ENCODE measurements around the gene ANKRD11.
A peak's percentile ranks its signal among the peaks of the same experiment; 100 is the strongest.

Gene ANKRD11

GRCh38 chr16:89412811-89413210 lies 77.5 kb downstream of the ANKRD11 start:
- peak overlapping the region; percentile 9 for H3K4ac ChIP-seq (ENCODE audit: low read depth, low read length)
- no CpG with 5 or more reads among the region's 4 CpGs for WGBS (ENCODE audit: extremely low coverage, insufficient coverage, insufficient read length)

GRCh38 chr16:89411335-89411850 lies 79.0 kb downstream of the ANKRD11 start:
- DNase-seq: no peak
- Histone ChIP-seq H3K36me3 (ENCODE audit: control insufficient read depth in 1 of 2, insufficient read depth in 2 of 2, low read length in 2 of 2) (peaks cover 0 to 3% of the 10 kb centered on the region in 2 experiments), H3K23ac (ENCODE audit: low read length) (no peak overlapping the region), H3K9ac (ENCODE audit: low read length) (no peak overlapping the region), H3K18ac (ENCODE audit: low read length) (no peak overlapping the region), H4K91ac (ENCODE audit: low read depth, low read length) (no peak overlapping the region), H2BK5ac (ENCODE audit: low read depth, low read length, poor library complexity) (no peak overlapping the region), H4K12ac (ENCODE audit: low read depth, low read length) (no peak overlapping the region), H2BK120ac (ENCODE audit: insufficient read depth, low read length, poor library complexity) (no peak overlapping the region), H3K79me2 (ENCODE audit: control insufficient read depth, insufficient read depth, low read length, poor library complexity) (peaks cover 33% of the 10 kb centered on the region), H3K4me1 (ENCODE audit: control insufficient read depth in 1 of 2, insufficient read depth in 2 of 2, low read length in 2 of 2) (peaks cover 25 to 41% of the 10 kb centered on the region in 2 experiments), H3K4ac (ENCODE audit: low read depth, low read length) (peak overlapping the region; percentile 75), H2AK5ac (ENCODE audit: low read length) (no peak overlapping the region), H3K27ac (ENCODE audit: low read depth, low read length) (no peak overlapping the region), H3K4me3 (ENCODE audit: low read depth, low read length) (no peak overlapping the region), H3K27me3 (ENCODE audit: insufficient read depth, low read length) (no peaks in the 10 kb centered on the region), H3K14ac (ENCODE audit: low read length) (no peak overlapping the region), H3K4me2 (ENCODE audit: low read length) (no peak overlapping the region), H2BK12ac (ENCODE audit: low read length) (no peak overlapping the region), H3K9me3 (ENCODE audit: insufficient read depth, low read depth, low read length) (no peaks in the 10 kb centered on the region), H2AFZ (ENCODE audit: insufficient read depth, low read length, poor library complexity) (no peak overlapping the region), H3K79me1 (ENCODE audit: low read length) (no peaks in the 10 kb centered on the region), H4K8ac (ENCODE audit: low read depth, low read length) (no peak overlapping the region)
- no CpG with 5 or more reads among the region's 10 CpGs for WGBS (ENCODE audit: extremely low coverage, insufficient coverage, insufficient read length)

More at GRCh38 chr16:89412811-89413210, 77.5 kb downstream of the ANKRD11 start:
- Histone ChIP-seq H2BK5ac (ENCODE audit: low read depth, low read length, poor library complexity) (no peak overlapping the region), H4K8ac (ENCODE audit: low read depth, low read length) (no peak overlapping the region), H3K9me3 (ENCODE audit: insufficient read depth, low read depth, low read length) (no peaks in the 10 kb centered on the region), H2BK120ac (ENCODE audit: insufficient read depth, low read length, poor library complexity) (no peak overlapping the region), H3K4me2 (ENCODE audit: low read length) (no peak overlapping the region), H3K27ac (ENCODE audit: low read depth, low read length) (no peak overlapping the region), H2AK5ac (ENCODE audit: low read length) (no peak overlapping the region), H4K91ac (ENCODE audit: low read depth, low read length) (no peak overlapping the region), H2BK12ac (ENCODE audit: low read length) (no peak overlapping the region), H3K4me1 (ENCODE audit: control insufficient read depth in 1 of 2, insufficient read depth in 2 of 2, low read length in 2 of 2) (peaks cover 19 to 36% of the 10 kb centered on the region in 2 experiments), H3K36me3 (ENCODE audit: control insufficient read depth in 1 of 2, insufficient read depth in 2 of 2, low read length in 2 of 2) (peaks cover 6 to 8% of the 10 kb centered on the region in 2 experiments), H3K4me3 (ENCODE audit: low read depth, low read length) (no peak overlapping the region), H3K23ac (ENCODE audit: low read length) (no peak overlapping the region), H3K79me1 (ENCODE audit: low read length) (no peaks in the 10 kb centered on the region), H2AFZ (ENCODE audit: insufficient read depth, low read length, poor library complexity) (no peak overlapping the region), H3K79me2 (ENCODE audit: control insufficient read depth, insufficient read depth, low read length, poor library complexity) (peaks cover 36% of the 10 kb centered on the region), H3K27me3 (ENCODE audit: insufficient read depth, low read length) (no peaks in the 10 kb centered on the region), H4K12ac (ENCODE audit: low read depth, low read length) (no peak overlapping the region), H3K18ac (ENCODE audit: low read length) (no peak overlapping the region), H3K9ac (ENCODE audit: low read length) (no peak overlapping the region), H3K14ac (ENCODE audit: low read length) (no peak overlapping the region)
- no peak for DNase-seq

GRCh38 chr16:89410794-89411309 lies 79.5 kb downstream of the ANKRD11 start:
- H3K14ac ChIP-seq (ENCODE audit: low read length): no peak overlapping the region
- no peak overlapping the region for H4K8ac ChIP-seq (ENCODE audit: low read depth, low read length)
- no peak overlapping the region for H3K23ac ChIP-seq (ENCODE audit: low read length)
- no peaks in the 10 kb centered on the region for H3K27me3 ChIP-seq (ENCODE audit: insufficient read depth, low read length)
- no peak overlapping the region for H2BK120ac ChIP-seq (ENCODE audit: insufficient read depth, low read length, poor library complexity)
- WGBS (ENCODE audit: extremely low coverage, insufficient coverage, insufficient read length): no CpG with 5 or more reads among the region's 11 CpGs
- H3K27ac ChIP-seq (ENCODE audit: low read depth, low read length): no peak overlapping the region
- DNase-seq: no peak
- H3K4me3 ChIP-seq (ENCODE audit: low read depth, low read length): no peak overlapping the region
- H2BK12ac ChIP-seq (ENCODE audit: low read length): no peak overlapping the region
- no peak overlapping the region for H2BK5ac ChIP-seq (ENCODE audit: low read depth, low read length, poor library complexity)
- no peak overlapping the region for H3K9ac ChIP-seq (ENCODE audit: low read length)
- peak overlapping the region; percentile 75 for H3K4ac ChIP-seq (ENCODE audit: low read depth, low read length)
- H3K79me1 ChIP-seq (ENCODE audit: low read length): peaks cover 2% of the 10 kb centered on the region
- H3K79me2 ChIP-seq (ENCODE audit: control insufficient read depth, insufficient read depth, low read length, poor library complexity): peaks cover 30% of the 10 kb centered on the region
- H4K91ac ChIP-seq (ENCODE audit: low read depth, low read length): no peak overlapping the region
- H3K9me3 ChIP-seq (ENCODE audit: insufficient read depth, low read depth, low read length): no peaks in the 10 kb centered on the region
- H2AFZ ChIP-seq (ENCODE audit: insufficient read depth, low read length, poor library complexity): no peak overlapping the region
- no peak overlapping the region for H3K18ac ChIP-seq (ENCODE audit: low read length)
- H3K4me1 ChIP-seq (ENCODE audit: control insufficient read depth in 1 of 2, insufficient read depth in 2 of 2, low read length in 2 of 2): peaks cover 30 to 45% of the 10 kb centered on the region in 2 experiments
- H3K4me2 ChIP-seq (ENCODE audit: low read length): no peak overlapping the region
- H2AK5ac ChIP-seq (ENCODE audit: low read length): no peak overlapping the region
- no peak overlapping the region for H4K12ac ChIP-seq (ENCODE audit: low read depth, low read length)
- H3K36me3 ChIP-seq (ENCODE audit: control insufficient read depth in 1 of 2, insufficient read depth in 2 of 2, low read length in 2 of 2): peaks cover 0 to 3% of the 10 kb centered on the region in 2 experiments

- H2BK120ac ChIP-seq (ENCODE audit: insufficient read depth, low read length, poor library complexity): no peak overlapping the region
- WGBS (ENCODE audit: extremely low coverage, insufficient coverage, insufficient read length): no CpG with 5 or more reads among the region's 6 CpGs
- no peak for DNase-seq
Observed at GRCh38 chr16:89410322-89410721, 80.0 kb downstream of the ANKRD11 start.

More at GRCh38 chr16:89410322-89410721, 80.0 kb downstream of the ANKRD11 start:
- H3K27me3 ChIP-seq (ENCODE audit: insufficient read depth, low read length): no peaks in the 10 kb centered on the region
- H3K4me1 ChIP-seq (ENCODE audit: control insufficient read depth in 1 of 2, insufficient read depth in 2 of 2, low read length in 2 of 2): peaks cover 34 to 51% of the 10 kb centered on the region in 2 experiments
- no peak overlapping the region for H4K8ac ChIP-seq (ENCODE audit: low read depth, low read length)
- no peak overlapping the region for H3K4me2 ChIP-seq (ENCODE audit: low read length)
- H3K79me2 ChIP-seq (ENCODE audit: control insufficient read depth, insufficient read depth, low read length, poor library complexity): peaks cover 30% of the 10 kb centered on the region
- no peak overlapping the region for H2AK5ac ChIP-seq (ENCODE audit: low read length)
- no peak overlapping the region for H3K9ac ChIP-seq (ENCODE audit: low read length)
- H3K36me3 ChIP-seq (ENCODE audit: control insufficient read depth in 1 of 2, insufficient read depth in 2 of 2, low read length in 2 of 2): peaks cover 0 to 2% of the 10 kb centered on the region in 2 experiments
- H3K4ac ChIP-seq (ENCODE audit: low read depth, low read length): peak overlapping the region; percentile 49
- H2BK5ac ChIP-seq (ENCODE audit: low read depth, low read length, poor library complexity): no peak overlapping the region
- no peak overlapping the region for H3K27ac ChIP-seq (ENCODE audit: low read depth, low read length)
- H2BK12ac ChIP-seq (ENCODE audit: low read length): no peak overlapping the region
- H3K18ac ChIP-seq (ENCODE audit: low read length): no peak overlapping the region
- H3K79me1 ChIP-seq (ENCODE audit: low read length): peaks cover 2% of the 10 kb centered on the region
- no peak overlapping the region for H3K23ac ChIP-seq (ENCODE audit: low read length)
- no peak overlapping the region for H3K14ac ChIP-seq (ENCODE audit: low read length)
- no peaks in the 10 kb centered on the region for H3K9me3 ChIP-seq (ENCODE audit: insufficient read depth, low read depth, low read length)
- no peak overlapping the region for H2AFZ ChIP-seq (ENCODE audit: insufficient read depth, low read length, poor library complexity)
- H3K4me3 ChIP-seq (ENCODE audit: low read depth, low read length): no peak overlapping the region
- H4K91ac ChIP-seq (ENCODE audit: low read depth, low read length): no peak overlapping the region
- no peak overlapping the region for H4K12ac ChIP-seq (ENCODE audit: low read depth, low read length)

All from trophoblast cell (in vitro differentiated cells and primary cell).